CD4-positive, alpha-beta T cell treated with Interleukin-15 for 4 hours (primary cell): Measurements from ENCODE around the gene GNAT2.

Experiments used
- DNase-seq: peaks from one replicate; pipeline ENCODE4 v3.0.0-alpha.2; 2020; ENCODE audit warnings: low spot score

The GNAT2 gene

GRCh38 chr1:109626682-109627408, 7.4 kb upstream of the GNAT2 start:
- no peak for DNase-seq

- DNase-seq, result no peak
Observed at GRCh38 chr1:109625601-109626560, 6.5 kb upstream of the GNAT2 start.

GRCh38 chr1:109625176-109625575, 5.8 kb upstream of the GNAT2 start:
- no peak for DNase-seq

- DNase-seq, result no peak
Observed at GRCh38 chr1:109624201-109625010, 5.0 kb upstream of the GNAT2 start.

- no peak for DNase-seq
Observed at GRCh38 chr1:109623601-109624161, 4.3 kb upstream of the GNAT2 start.

- no peak for DNase-seq
Observed at GRCh38 chr1:109622895-109623294, 3.5 kb upstream of the GNAT2 start.

GRCh38 chr1:109622137-109622892, 2.9 kb upstream of the GNAT2 start:
- DNase-seq, result no peak

- no peak for DNase-seq
Observed at GRCh38 chr1:109621379-109622136, 2.1 kb upstream of the GNAT2 start.

GRCh38 chr1:109620841-109621286, 1.4 kb upstream of the GNAT2 start:
- DNase-seq, result peak; percentile 96

GRCh38 chr1:109620401-109620791, 980 bp upstream of the GNAT2 start:
- DNase-seq, result no peak

GRCh38 chr1:109618661-109619575, 498 bp downstream of the GNAT2 start:
- DNase-seq, result no peak

GRCh38 chr1:109617291-109617801, 2.1 kb downstream of the GNAT2 start:
- peak; percentile 11 for DNase-seq

GRCh38 chr1:109616391-109616790, 3.0 kb downstream of the GNAT2 start:
- no peak for DNase-seq

GRCh38 chr1:109615879-109616278, 3.5 kb downstream of the GNAT2 start:
- DNase-seq, result no peak

GRCh38 chr1:109613361-109614147, 5.9 kb downstream of the GNAT2 start:
- DNase-seq, result no peak

- no peak for DNase-seq
Observed at GRCh38 chr1:109611308-109611990, 8.0 kb downstream of the GNAT2 start.

GRCh38 chr1:109610609-109611307, 8.7 kb downstream of the GNAT2 start:
- no peak for DNase-seq
